Measurements from ENCODE around the gene LILRA5. TPM values are rescaled to one million over a fixed set of nuclear protein-coding genes. Genes with fewer than 3 reads are reported as not detected.

LILRA5 gene
- total RNA-seq, 1 experiment from 2014 or later = not detected

- ChIA-PET CTCF (interaction anchor here (1.2 to 1.7 kb wide), 3 partner anchors 10 to 29 kb away, joined by 3 to 7 read pairs (median 7); no protein-coding TSS in a partner anchor), POLR2A (no interaction called here), RAD21 (ENCODE audit: low non-redundant PET in 1 of 2, low total read pairs in 2 of 2, uncharacterized antibody in 2 of 2, unreplicated experiment in 2 of 2) (no interaction called here)
- Histone ChIP-seq H4K20me1 (ENCODE audit: insufficient read depth) (no peaks in the 10 kb centered on the region), H3K27me3 (ENCODE audit: insufficient read depth, low read length) (no peaks in the 10 kb centered on the region), H3K79me2 (ENCODE audit: insufficient read depth, low read length) (no peaks in the 10 kb centered on the region), H3K4me1 (ENCODE audit: control insufficient read depth in 1 of 2, insufficient read depth in 2 of 2, low read length in 2 of 2) (no peaks in the 10 kb centered on the region), H3K9me2 (ENCODE audit: insufficient read depth) (no peaks in the 10 kb centered on the region), H3K27ac (ENCODE audit: low read depth, low read length) (no peak overlapping the region), H3K9me3 (ENCODE audit: control insufficient read depth in 1 of 2, insufficient read depth in 1 of 2, low read depth in 1 of 2, low read length in 2 of 2) (peaks cover 0 to 6% of the 10 kb centered on the region in 2 experiments; a peak in 2 of 4 replicates), H2AFZ (ENCODE audit: low read depth, low read length, poor library complexity, severe bottlenecking) (no peak overlapping the region), H3K4me2 (ENCODE audit: low read length) (no peak overlapping the region), H3K4me3 (replicated peaks in 1 of 2; ENCODE audit: low read depth in 1 of 2, low read length in 2 of 2) (no peak overlapping the region), H3K36me3 (ENCODE audit: control insufficient read depth in 1 of 2, insufficient read depth in 2 of 2, low read length in 2 of 2) (no peaks in the 10 kb centered on the region), H3K9ac (ENCODE audit: low read length) (no peak overlapping the region)
- intact Hi-C loops (cut with micrococcal nuclease) = loop anchor here (1.0 kb wide), 1 partner anchor 65 kb away; no protein-coding TSS in a partner anchor
- TF ChIP-seq POLR2AphosphoS5 (IDR thresholded peaks at IDR 0.05; ENCODE audit: low read depth, low read length) = no peak
- DNase-seq (ENCODE audit: low read depth, low spot score) (no peak), ATAC-seq (peak; percentile 32)
- no TSS peak for BruUV-seq (replicated peaks)
Measured at GRCh38 chr19:54325631-54326030, 12.7 kb upstream of the LILRA5 start.

- Histone ChIP-seq H3K4me3 (replicated peaks in 1 of 2; ENCODE audit: low read depth in 1 of 2, low read length in 2 of 2) (no peak overlapping the region), H3K27ac (ENCODE audit: low read depth, low read length) (no peak overlapping the region), H3K4me2 (ENCODE audit: low read length) (no peak overlapping the region), H3K9me3 (ENCODE audit: control insufficient read depth in 1 of 2, insufficient read depth in 1 of 2, low read depth in 1 of 2, low read length in 2 of 2) (peaks cover 0 to 6% of the 10 kb centered on the region in 2 experiments; a peak in 2 of 4 replicates), H3K9me2 (ENCODE audit: insufficient read depth) (no peaks in the 10 kb centered on the region), H3K27me3 (ENCODE audit: insufficient read depth, low read length) (no peaks in the 10 kb centered on the region), H2AFZ (ENCODE audit: low read depth, low read length, poor library complexity, severe bottlenecking) (peak overlapping the region; percentile 32), H3K79me2 (ENCODE audit: insufficient read depth, low read length) (no peaks in the 10 kb centered on the region), H3K36me3 (ENCODE audit: control insufficient read depth in 1 of 2, insufficient read depth in 2 of 2, low read length in 2 of 2) (no peaks in the 10 kb centered on the region), H3K4me1 (ENCODE audit: control insufficient read depth in 1 of 2, insufficient read depth in 2 of 2, low read length in 2 of 2) (no peaks in the 10 kb centered on the region), H4K20me1 (ENCODE audit: insufficient read depth) (no peaks in the 10 kb centered on the region), H3K9ac (ENCODE audit: low read length) (no peak overlapping the region)
- DNase-seq (ENCODE audit: low read depth, low spot score) (peak; percentile 31), ATAC-seq (peak; percentile 85)
- ChIA-PET CTCF (interaction anchor here (0.6 to 1.7 kb wide), 5 partner anchors 9 to 516 kb away, joined by 3 to 7 read pairs (median 3); no protein-coding TSS in a partner anchor), POLR2A (no interaction called here), RAD21 (ENCODE audit: low non-redundant PET in 1 of 2, low total read pairs in 2 of 2, uncharacterized antibody in 2 of 2, unreplicated experiment in 2 of 2) (no interaction called here)
- intact Hi-C loops (cut with micrococcal nuclease) = loop anchor here (1.0 kb wide), 1 partner anchor 65 kb away; no protein-coding TSS in a partner anchor
- BruUV-seq (replicated peaks) = no TSS peak
- no peak for TF ChIP-seq SRF (IDR thresholded peaks at IDR 0.05; ENCODE audit: low read depth)
- peak; percentile 52 for TF ChIP-seq RAD21 (IDR thresholded peaks at IDR 0.05; ENCODE audit: low read depth)
- no peak for TF ChIP-seq POLR2AphosphoS5 (IDR thresholded peaks at IDR 0.05; ENCODE audit: low read depth, low read length)
- peak; percentile 64 to 91 (median 81); a peak in 5 of 6 replicates for TF ChIP-seq CTCF (IDR thresholded peaks at IDR 0.05 in 2 of 3, conservative IDR thresholded peaks at IDR 0.05 in 1 of 3; ENCODE audit: borderline replicate concordance in 1 of 3, insufficient read depth in 1 of 3, low read depth in 2 of 3, low read length in 2 of 3)
- TF ChIP-seq POLR2A (IDR thresholded peaks at IDR 0.05; ENCODE audit: borderline replicate concordance, extremely low read depth, insufficient read depth, insufficient read length) = no peak
- TF ChIP-seq EGR1 (IDR thresholded peaks at IDR 0.05; ENCODE audit: low read depth) = no peak
- TF ChIP-seq ATF3 (IDR thresholded peaks at IDR 0.05) = no peak
- TF ChIP-seq CEBPB (IDR thresholded peaks at IDR 0.05; ENCODE audit: low read depth) = no peak
Measured at GRCh38 chr19:54325194-54325621, 12.2 kb upstream of the LILRA5 start.
